Cardiac fibroblast (primary cell): ENCODE results near the gene SCOC.

Source experiments
- DNase-seq, 2 donors: peaks; one replicate each; pipeline versions ENCODE4 v3.0.0 to v3.0.0-alpha.2; 2010; ENCODE audit warnings: low read depth in 2 of 2
- H3K4me3 ChIP-seq, 2 donors: replicated peaks in 1 of 2; 1 replicate in 1 of 2; 2 replicates in 1 of 2; pipeline ENCODE4 v1.5.1; 2011; ENCODE audit warnings: low read depth in 2 of 2, low read length in 2 of 2, mild to moderate bottlenecking in 2 of 2, moderate library complexity in 1 of 2
- TF ChIP-seq, protein P1 (sequence below): IDR thresholded peaks from one replicate; pipeline ENCODE4 v1.5.1; 2011; ENCODE audit warnings: low read depth, mild to moderate bottlenecking, low read length, inconsistent platforms

Gene SCOC

DNA sequence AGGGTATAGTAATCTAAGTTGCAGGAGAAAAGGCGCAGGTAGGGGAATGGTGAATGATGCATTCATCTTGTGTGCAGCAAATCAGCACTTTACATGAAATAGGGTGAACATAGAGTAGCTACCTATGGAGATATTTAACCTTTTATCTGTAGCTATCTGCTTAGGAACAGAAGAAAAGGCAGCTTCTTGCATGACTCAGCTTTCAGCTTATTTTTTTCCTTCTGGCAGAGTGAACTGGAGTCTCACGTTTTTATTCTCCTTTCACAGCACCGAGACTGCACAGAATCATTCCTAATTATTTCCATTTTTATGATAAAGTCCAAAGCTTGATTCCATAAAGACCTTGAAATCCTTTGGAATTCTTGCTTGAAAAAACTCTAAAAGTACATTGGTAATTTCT, 4.8 kb upstream of the SCOC start:
- DNase-seq, result no peak
- TF ChIP-seq, protein P1, sequence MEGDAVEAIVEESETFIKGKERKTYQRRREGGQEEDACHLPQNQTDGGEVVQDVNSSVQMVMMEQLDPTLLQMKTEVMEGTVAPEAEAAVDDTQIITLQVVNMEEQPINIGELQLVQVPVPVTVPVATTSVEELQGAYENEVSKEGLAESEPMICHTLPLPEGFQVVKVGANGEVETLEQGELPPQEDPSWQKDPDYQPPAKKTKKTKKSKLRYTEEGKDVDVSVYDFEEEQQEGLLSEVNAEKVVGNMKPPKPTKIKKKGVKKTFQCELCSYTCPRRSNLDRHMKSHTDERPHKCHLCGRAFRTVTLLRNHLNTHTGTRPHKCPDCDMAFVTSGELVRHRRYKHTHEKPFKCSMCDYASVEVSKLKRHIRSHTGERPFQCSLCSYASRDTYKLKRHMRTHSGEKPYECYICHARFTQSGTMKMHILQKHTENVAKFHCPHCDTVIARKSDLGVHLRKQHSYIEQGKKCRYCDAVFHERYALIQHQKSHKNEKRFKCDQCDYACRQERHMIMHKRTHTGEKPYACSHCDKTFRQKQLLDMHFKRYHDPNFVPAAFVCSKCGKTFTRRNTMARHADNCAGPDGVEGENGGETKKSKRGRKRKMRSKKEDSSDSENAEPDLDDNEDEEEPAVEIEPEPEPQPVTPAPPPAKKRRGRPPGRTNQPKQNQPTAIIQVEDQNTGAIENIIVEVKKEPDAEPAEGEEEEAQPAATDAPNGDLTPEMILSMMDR, result no peak

DNA sequence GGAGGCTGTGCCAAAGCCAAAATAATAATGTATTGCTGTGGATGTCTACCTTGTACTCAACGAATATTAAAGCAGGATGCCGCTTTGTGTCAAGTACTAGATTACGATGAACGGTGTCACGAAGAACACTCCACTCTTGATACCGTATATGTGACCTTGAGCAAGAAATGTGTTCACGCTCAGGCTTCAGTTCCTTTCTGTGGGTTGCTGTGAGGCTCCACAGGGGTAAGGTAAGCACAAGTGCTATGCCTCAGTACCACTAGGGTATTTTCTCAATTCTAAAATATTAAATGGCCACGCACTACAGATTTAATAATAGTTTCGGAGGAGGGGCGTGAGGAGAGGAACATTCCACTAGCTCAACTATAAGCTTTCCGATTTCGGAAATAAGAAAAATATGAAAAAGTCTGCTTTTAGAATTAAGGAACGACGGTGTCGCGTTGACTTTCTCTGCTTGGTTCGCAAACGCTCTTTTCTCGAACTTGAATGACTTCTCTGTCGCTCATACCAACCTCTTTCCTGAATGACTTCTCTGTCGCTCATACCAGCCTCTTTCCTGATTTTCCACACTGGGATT, 607 bp upstream of the SCOC start:
- TF ChIP-seq, protein P1, result peak; percentile 29
- H3K4me3 ChIP-seq, result peak overlapping the region; percentile 77 to 80
- peak; percentile 13 to 31 for DNase-seq

More for the DNA sequence above, 4.8 kb upstream of the SCOC start:
- H3K4me3 ChIP-seq, result no peak overlapping the region

DNA sequence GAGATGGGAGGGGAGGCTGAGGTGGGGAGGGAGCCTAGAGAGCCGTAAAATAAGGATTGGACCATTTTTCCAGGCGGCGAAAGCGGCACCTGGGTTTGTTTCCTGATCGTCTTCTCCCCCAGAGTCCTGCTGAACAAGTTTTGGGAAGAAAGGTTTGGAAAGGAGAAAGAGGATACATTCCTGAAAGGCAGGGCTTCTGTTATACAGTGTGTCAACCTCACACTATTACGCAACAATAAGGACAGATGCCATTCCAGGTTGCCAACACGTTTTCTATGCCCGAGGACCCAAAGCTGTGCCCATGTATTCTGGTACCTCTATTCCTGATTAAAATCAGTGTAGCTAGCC, 658 bp downstream of the SCOC start:
- DNase-seq, result no peak
- TF ChIP-seq, protein P1, result no peak
- H3K4me3 ChIP-seq, result peak overlapping the region; percentile 77 to 80

DNA sequence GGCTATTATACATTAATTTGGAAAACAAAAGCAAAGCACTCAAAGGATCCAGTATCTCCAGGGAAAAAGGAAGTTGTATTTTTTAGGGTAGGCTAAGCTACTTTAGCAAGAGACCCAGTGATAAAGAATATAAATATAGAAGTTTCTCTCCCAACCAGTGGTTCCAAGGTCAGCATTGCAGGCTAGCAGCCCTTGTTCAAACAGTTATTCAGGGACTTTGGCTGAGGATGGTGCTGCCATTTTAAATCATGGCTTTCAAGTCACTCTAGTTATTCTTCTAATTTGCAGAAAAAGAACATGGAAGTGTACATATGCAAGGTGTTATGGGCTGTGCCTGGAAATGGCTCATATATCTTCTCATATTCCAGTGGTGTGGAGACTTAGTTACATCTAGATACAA, 9.3 kb downstream of the SCOC start:
- TF ChIP-seq, protein P1, result no peak
- no peak for DNase-seq
- H3K4me3 ChIP-seq, result no peak overlapping the region

DNA sequence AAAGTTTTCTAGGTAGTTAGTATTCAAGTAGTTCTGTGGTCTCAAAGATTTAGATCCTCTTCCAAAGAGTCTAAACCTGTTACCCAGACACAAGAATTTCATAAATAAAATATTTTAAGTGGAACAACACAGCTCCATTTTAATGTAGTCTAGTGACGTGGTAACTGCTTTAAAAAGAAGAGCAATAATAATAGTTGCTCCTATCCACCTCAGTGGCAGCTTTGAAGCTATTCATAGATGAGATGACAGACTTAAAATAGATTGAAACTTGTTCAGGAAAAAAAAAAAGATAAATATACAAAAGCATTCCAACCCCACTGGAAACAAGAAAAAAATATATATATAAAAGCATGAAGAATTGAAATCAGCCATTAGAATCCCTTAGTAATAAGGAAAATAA, 14.6 kb downstream of the SCOC start:
- H3K4me3 ChIP-seq, result no peak overlapping the region
- TF ChIP-seq, protein P1, result no peak
- no peak for DNase-seq

DNA sequence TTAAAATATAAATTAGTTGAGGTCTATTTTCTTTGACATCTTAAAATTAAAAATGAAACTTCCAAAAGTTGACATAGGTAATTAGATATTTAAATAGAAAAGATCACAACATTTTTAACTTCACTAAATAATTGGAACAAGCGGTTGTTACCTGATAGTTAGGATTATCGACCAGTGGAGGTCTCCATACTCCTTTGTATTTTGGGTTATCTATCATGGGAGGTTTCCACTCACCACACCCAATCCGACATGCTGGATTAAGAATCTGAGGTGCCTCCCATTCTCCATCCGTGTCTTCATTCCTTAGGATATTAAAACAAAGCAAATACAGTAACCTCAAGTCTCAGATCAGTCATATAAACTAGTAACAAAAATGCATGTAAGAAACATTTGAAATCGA, 22.2 kb downstream of the SCOC start:
- no peak overlapping the region for H3K4me3 ChIP-seq
- DNase-seq, result no peak
- TF ChIP-seq, protein P1, result no peak

DNA sequence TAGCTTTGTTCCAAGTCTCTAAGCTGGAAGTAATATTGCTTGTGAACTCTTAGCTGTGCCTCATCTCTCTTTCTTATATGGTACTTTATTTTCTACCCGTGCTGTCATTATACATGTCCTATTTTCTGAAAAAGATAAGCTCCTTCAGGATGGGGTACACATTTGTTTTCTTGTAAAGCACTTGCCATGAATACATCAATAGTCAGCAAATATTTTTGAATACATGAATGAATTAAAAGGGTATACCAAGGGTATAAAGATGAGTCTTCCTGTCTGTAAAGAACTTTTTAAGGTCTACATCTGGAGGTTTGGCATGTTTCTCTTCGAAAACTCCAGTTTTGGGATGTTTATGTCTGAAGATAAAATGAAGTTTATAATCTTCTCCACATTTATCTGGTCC, 26.7 kb downstream of the SCOC start:
- no peak for DNase-seq
- H3K4me3 ChIP-seq, result no peak overlapping the region
- TF ChIP-seq, protein P1, result no peak
